Mucosa of gallbladder (tissue), 1 donor: ENCODE measurements around the gene BCL2. TPM values are rescaled to one million over a fixed set of nuclear protein-coding genes. Genes with fewer than 3 reads are reported as not detected.

Experiments used
- DNase-seq: peaks from one replicate; pipeline ENCODE4 v3.0.0-alpha.2; 2020; ENCODE audit warnings: low spot score
- total RNA-seq: library from RNA; stranded (reverse); gene quantifications from one replicate; pipeline ENCODE4 v1.2.1, GENCODE V29; 2021
- donor health status: DM: no; HTN: no; CAD: no.

Gene BCL2
- total RNA-seq, 1 donor from 2014 or later: 18.5 TPM

GRCh38 chr18:63140997-63141777 is 178.4 kb downstream of the BCL2 start:
- DNase-seq: no peak

GRCh38 chr18:63140038-63140450 is 179.5 kb downstream of the BCL2 start:
- no peak for DNase-seq

GRCh38 chr18:63138436-63139340 is 180.9 kb downstream of the BCL2 start:
- no peak for DNase-seq

GRCh38 chr18:63137999-63138435 is 181.6 kb downstream of the BCL2 start:
- no peak for DNase-seq

- no peak for DNase-seq
Observed at GRCh38 chr18:63135101-63135500, 184.5 kb downstream of the BCL2 start.

- DNase-seq: peak; percentile 45
Observed at GRCh38 chr18:63132819-63133200, 186.8 kb downstream of the BCL2 start.

GRCh38 chr18:63131959-63132818 is 187.4 kb downstream of the BCL2 start:
- no peak for DNase-seq

- DNase-seq: peak; percentile 66
Observed at GRCh38 chr18:63131106-63131958, 188.2 kb downstream of the BCL2 start.

- DNase-seq: no peak
Observed at GRCh38 chr18:63130176-63130575, 189.4 kb downstream of the BCL2 start.

GRCh38 chr18:63128237-63128974 is 191.2 kb downstream of the BCL2 start:
- DNase-seq: no peak

GRCh38 chr18:63126134-63127069 is 193.2 kb downstream of the BCL2 start:
- no peak for DNase-seq

GRCh38 chr18:63120620-63121019 is 198.9 kb downstream of the BCL2 start:
- no peak for DNase-seq

- no peak for DNase-seq
Observed at GRCh38 chr18:63119647-63120046, 199.9 kb downstream of the BCL2 start.

- no peak for DNase-seq
Observed at GRCh38 chr18:63113899-63114565, 205.5 kb downstream of the BCL2 start.

GRCh38 chr18:63112706-63113105 is 206.9 kb downstream of the BCL2 start:
- no peak for DNase-seq

- DNase-seq: peak; percentile 48
Observed at GRCh38 chr18:63111671-63112402, 207.7 kb downstream of the BCL2 start.

GRCh38 chr18:63109802-63110201 is 209.8 kb downstream of the BCL2 start:
- DNase-seq: no peak

GRCh38 chr18:63109022-63109421 is 210.5 kb downstream of the BCL2 start:
- DNase-seq: no peak
